ENCODE results near the gene EYS.

DNA sequence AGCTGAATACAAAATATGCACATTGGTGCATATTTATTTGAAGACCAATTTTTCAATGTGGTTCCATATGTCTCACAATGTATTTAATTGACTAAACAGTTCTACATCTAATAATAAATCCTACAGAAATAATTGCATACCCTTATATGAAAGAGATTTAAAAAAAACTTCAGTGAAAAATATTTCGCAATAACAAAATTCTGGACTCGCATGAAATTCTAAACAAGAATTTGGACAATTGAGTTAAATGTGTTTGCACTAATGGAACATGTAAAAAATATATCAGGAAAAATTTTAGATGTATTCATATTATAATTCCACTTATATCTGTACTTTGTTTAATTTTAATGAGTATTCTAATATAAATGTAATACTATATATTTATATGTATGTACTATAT lies 1003.1 kb downstream of the EYS start:
- TF ChIP-seq CTCF (IDR thresholded peaks at IDR 0.05), result no peak
- TF ChIP-seq POLR2A (IDR thresholded peaks at IDR 0.05), result no peak
